ENCODE data around the gene PCP4. TPM values are rescaled to one million over a fixed set of nuclear protein-coding genes. Genes with fewer than 3 reads are reported as not detected.

Gene PCP4
- total RNA-seq = not detected in 2 replicates

GRCh38 chr21:39867198-39867650 is at the start of gene PCP4:
Gene PCP4 (plus strand): TSS chr21:39867438. CDS start chr21:39867502, 64 bp downstream.

Other genes starting within 250 kb of the PCP4 start
- not detected in 2 replicates for gene IGSF5, start 122.3 kb upstream of the PCP4 start, total RNA-seq

Measured in cardiac ventricle fibroblast (primary cell).